ENCODE measurements around the gene IGF2BP2.

IGF2BP2 gene

GRCh38 chr3:185764163-185764979, 60.5 kb downstream of the IGF2BP2 start:
- no peak for DNase-seq

DNA sequence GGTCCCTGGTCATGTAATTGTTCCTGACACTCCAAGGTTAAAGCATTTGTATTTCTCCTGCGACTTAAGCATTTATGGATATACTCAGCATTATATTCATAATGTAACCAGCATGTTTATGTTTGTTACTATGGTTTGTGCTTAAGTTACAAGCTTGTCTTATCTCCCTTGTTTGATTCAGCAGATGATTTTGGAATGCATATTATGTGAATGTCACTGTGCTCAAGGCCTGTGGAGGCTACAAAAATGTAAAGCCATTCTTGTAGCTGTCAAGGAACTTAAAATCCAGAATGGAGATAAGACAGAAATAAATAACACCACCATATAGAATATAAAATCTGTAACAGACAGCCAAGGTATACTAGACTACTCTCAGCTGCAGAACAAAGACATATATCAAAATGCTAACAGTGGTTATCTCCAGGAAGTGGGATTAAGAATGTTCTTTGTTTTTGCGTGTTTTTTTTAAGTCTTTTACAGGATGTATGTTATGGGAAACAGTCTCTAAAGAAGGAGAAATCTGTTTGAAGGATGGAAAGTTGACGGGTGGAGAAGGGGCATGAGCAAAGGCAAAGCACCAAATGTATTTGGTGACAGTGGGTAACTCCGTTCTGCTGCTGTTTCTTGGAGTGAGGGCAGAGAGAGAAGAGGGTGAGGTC, 61.4 kb downstream of the IGF2BP2 start:
- no peak for DNase-seq

- DNase-seq, result no peak
Observed at GRCh38 chr3:185760550-185760949, 64.3 kb downstream of the IGF2BP2 start.

DNA sequence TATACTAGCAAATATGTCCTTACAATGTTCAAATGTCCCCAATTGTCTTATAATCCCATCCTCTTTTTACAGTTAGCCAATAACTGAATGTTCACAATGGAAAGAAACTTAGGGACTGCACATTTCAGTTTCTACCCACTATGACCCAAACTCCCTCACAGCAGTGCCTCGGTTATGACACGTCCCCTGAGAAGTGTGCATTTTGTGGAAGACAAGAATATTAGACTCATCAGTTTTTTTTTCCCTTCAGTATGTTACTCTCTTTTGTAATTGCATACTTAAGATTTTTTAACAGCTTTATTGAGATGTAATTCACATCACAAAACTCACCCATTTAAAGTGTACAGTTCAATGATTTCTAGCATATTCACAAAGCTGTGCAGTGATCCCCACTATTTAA, 64.8 kb downstream of the IGF2BP2 start:
- DNase-seq, result no peak

DNA sequence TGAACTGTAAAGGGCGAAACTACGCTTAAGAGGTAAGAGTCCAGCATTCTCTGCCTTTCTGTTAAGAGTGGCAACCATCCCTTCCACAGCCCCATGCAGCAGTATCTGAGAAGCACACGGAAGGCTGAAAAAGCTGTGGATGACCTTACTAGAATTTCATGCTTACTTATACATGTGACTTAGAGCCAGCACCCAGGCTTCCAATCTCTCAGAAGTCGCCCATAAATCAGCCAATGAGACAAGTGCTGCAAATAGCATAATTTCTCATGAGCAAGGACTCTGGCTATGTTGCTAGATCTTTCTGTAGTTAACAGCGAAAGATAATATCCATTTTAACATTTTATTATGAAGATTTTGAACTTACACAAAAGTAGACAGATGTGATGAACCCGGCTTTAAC, 65.3 kb downstream of the IGF2BP2 start:
- DNase-seq, result no peak

GRCh38 chr3:185758912-185759311, 65.9 kb downstream of the IGF2BP2 start:
- DNase-seq, result no peak

DNA sequence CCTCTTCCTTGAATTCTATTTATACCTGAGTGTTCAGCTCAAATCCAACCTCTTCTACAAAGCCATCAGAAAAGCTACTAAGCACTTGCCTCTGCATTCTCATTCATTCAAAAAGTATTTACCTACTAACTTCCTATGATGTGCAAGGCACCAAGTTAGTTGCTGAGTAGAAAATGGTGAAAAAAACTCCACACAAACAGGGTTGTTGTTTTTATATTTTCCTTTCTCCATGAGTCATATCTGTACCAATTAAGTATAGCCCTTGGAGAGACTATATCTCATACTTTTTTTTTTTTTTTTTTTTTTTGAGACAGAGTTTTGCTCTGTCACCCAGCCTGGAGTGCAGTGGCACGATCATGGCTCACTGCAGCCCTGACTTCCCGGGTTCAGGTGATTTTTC, 67.7 kb downstream of the IGF2BP2 start:
- DNase-seq, result no peak

DNA sequence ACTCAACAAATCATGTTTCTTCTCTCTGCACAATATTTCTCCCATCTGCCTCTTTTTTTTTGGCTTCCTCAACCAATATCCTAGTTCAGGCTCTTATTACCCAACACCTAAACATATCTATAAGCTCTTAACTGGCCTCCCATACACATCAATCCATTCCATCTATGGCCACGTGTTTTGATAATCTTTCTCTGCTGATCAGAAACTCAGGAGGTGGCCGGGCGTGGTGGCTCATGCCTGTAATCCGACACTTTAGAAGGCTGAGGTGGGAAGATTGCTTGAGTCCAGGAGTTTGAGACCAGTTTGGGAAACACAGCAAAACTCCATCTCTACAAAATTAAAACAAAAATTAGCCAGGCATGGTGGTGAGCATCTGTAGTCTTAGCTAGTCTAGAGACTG, 68.4 kb downstream of the IGF2BP2 start:
- DNase-seq, result no peak

DNA sequence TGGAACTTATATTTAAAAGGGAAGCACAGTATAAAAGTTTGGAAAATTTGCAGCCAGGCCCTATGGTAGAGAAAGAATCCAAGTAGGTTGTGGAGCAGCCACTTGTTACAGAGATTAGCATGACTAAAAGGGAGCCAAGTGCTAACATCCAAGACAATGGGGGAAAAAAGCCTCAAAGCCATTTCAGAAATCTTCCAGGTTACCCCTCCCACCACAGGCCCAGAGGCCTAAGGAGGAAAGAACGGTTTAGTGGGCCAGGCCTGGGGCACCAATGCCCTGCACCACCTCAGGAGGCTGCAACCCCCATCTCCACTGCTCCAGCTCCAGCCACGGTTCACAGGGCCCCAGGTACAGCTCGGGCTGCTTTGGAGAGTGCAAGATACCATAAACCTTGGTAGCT, 69.9 kb downstream of the IGF2BP2 start:
- DNase-seq, result no peak

DNA sequence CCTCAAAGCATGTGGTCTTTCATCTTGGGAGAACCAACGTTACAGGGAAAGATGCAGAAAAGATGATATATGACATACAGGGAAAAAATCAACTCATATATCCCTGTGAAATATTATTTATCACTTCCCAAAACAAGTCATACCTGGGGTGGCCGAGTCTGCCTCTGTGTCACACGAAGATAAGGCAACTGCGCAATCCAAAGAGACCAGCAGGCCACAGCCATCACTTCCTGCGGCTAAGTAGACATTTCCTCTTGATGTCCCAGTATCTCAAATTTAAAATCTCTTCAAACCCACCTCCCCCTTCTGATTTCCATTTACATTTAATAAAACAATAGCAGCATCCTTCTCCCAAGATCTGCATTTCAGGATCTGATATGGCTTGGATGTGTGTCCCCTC, 71.5 kb downstream of the IGF2BP2 start:
- DNase-seq, result no peak

DNA sequence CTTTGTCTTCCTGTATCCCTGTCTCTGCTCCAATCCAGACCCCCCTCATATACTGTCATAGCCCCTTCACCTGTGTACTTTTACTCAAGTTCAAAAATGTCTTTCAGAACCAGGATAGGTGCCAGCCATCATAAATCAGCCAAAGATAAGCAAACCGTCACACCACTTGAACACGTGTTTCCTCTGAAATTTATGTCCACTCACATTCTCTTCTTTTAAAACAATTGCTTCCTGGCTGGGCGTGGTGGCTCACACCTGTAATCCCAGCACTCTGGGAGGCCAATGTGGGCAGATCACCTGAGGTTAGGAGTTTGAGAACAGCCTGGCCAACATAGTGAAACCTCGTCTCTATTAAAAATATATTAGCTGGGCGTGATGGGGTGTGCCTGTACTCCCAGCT, 74.1 kb downstream of the IGF2BP2 start:
- DNase-seq, result no peak

GRCh38 chr3:185750015-185750414, 74.8 kb downstream of the IGF2BP2 start:
- no peak for DNase-seq

DNA sequence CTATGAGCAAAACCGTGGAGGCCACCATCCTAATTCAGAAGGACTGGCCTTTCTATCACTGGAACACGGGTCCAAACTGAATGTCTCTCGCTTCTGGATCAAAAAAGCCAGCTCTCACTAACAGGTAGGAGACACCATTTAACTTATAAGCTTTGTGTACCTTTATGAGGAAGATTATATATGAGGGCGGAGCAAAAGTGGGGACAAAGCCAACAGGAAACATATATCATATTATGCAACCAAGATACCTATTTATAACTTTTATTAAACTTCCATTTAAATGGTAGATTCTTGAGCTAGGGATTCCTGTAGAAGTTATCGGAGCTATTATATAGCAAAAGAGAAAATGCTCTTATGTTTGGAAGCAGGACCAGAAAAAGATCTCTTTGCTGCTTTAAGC, 78.4 kb downstream of the IGF2BP2 start:
- no peak for DNase-seq

GRCh38 chr3:185744997-185745843, 79.6 kb downstream of the IGF2BP2 start:
- DNase-seq, result no peak

GRCh38 chr3:185741586-185741985, 83.3 kb downstream of the IGF2BP2 start:
- no peak for DNase-seq

DNA sequence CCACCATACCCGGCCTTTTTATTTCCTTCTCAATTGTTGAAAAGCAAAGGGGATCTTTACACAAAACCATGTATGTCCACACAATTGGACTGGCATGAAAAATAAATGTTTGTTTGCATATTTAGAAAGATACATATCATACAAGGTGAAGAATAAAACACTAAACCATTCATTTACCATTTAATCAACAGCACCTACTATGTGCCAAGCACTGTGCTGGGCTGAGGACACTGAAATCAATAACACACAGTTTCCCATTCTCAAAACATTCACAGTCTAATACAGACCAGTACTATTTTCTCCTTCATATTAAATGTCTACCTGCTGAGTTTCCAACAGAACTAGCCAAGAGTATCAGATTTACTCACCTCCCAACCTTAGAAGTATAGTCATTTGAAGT, 84.7 kb downstream of the IGF2BP2 start:
- DNase-seq, result no peak

DNA sequence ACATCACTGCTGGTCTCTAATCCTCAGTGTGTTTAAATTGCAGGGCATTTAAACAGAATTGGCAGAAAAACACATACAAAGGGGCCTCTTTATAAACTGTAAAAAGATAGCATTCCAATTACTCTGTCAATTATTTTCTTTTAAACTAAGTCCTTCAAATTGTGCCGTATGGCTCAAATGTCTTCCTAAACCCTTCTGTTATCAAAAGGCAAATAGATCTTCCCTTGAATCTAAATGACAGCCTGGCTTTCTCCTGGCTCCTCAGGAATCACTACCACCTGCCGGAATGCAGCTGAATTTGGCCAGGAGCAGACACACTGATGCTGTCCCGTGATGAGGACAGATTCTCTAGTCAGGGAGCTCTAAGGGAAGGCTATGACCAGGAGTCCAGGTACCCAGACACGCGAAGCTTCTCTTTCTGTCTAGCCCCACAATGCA, 85.6 kb downstream of the IGF2BP2 start:
- DNase-seq, result no peak

DNA sequence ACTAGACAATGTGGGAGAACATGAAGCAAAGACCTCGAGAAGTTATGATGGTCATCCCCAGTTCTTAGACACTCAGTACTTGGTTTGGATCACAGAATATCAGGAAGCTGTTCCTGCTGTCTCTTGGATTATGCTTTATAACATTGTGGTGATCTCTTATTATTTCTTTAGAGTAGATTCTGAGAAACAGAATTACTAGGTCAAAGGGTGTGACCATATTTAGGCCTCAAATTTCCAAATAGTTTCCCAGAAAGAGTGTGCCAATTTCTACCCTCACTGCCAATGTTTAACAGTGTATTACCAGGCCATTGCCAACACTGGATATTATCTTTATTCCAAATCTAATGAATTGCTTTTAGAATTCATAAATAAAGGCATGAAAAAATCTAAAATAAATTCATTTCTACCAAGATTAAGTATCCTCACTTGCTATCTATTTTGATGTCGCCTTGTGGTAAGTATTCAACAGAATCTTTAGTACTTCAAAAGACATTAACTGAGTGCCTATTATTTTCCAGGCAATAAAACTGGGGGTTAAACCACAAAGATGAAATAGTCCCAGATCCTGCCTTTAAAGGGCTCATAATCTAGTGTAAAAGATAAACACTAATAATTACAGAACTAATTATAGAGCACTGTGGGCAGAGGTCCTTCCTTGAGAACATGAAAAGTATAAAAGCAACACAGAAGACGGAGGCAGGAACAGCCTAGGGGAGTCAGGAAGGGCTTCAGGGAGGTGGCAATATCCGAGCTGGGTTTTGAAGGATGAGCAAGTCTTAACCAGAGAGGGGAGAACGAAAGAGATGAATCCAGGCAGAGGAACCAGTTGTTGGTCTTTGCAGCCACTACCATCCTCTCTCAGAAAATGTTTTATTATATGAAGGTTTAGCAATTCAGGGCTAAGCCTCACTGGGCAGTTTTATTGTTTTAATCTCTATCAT, 86.8 kb downstream of the IGF2BP2 start:
- DNase-seq, result no peak

DNA sequence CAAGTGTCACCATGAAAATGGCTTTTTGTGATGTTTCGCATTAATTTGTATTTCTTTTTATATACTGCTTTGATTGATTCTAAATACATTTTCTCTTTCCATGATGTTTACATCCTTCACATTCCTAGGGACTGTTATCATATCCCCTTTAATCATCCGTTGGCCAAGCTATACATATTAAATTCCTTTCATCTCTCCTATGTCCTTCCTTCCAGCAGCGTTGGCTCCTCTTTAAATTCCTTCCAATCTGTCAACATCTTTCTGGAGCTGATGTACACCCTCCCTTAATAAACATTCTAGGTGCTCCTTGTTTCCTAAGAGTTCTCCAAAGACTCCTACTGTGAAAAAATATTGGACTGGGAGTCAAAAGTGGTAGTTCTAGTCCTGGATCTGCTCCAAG, 87.8 kb downstream of the IGF2BP2 start:
- DNase-seq, result no peak

GRCh38 chr3:185734725-185735096, 90.1 kb downstream of the IGF2BP2 start:
- no peak for DNase-seq

- DNase-seq, result no peak
Observed at GRCh38 chr3:185733980-185734724, 90.7 kb downstream of the IGF2BP2 start.

- no peak for DNase-seq
Observed at GRCh38 chr3:185732782-185733181, 92.1 kb downstream of the IGF2BP2 start.
